GM19193 (cell line): ENCODE measurements around the gene BACH2.

ENCODE experiments used
- POLR2A ChIP-seq: IDR thresholded peaks from 4 replicates; pipeline ENCODE4 v1.6.1; 2011; ENCODE audit not compliant: insufficient read depth, insufficient read length; ENCODE audit errors: extremely low read depth

BACH2 gene

GRCh38 chr6:89927791-89928550 is 368.7 kb downstream of the BACH2 start:
- TF ChIP-seq POLR2A = no peak

GRCh38 chr6:89927264-89927663 is 369.4 kb downstream of the BACH2 start:
- TF ChIP-seq POLR2A = no peak

- TF ChIP-seq POLR2A = no peak
Observed at GRCh38 chr6:89925826-89926225, 370.8 kb downstream of the BACH2 start.

- no peak for TF ChIP-seq POLR2A
Observed at GRCh38 chr6:89924231-89924630, 372.4 kb downstream of the BACH2 start.

GRCh38 chr6:89921691-89922090 is 375.0 kb downstream of the BACH2 start:
- no peak for TF ChIP-seq POLR2A

GRCh38 chr6:89921197-89921596 is 375.4 kb downstream of the BACH2 start:
- TF ChIP-seq POLR2A = no peak

- TF ChIP-seq POLR2A = no peak
Observed at GRCh38 chr6:89917801-89918366, 378.8 kb downstream of the BACH2 start.

- no peak for TF ChIP-seq POLR2A
Observed at GRCh38 chr6:89917216-89917615, 379.4 kb downstream of the BACH2 start.

GRCh38 chr6:89916136-89916920 is 380.3 kb downstream of the BACH2 start:
- TF ChIP-seq POLR2A = no peak

- no peak for TF ChIP-seq POLR2A
Observed at GRCh38 chr6:89910902-89911240, 385.8 kb downstream of the BACH2 start.

- no peak for TF ChIP-seq POLR2A
Observed at GRCh38 chr6:89895276-89895874, 401.3 kb downstream of the BACH2 start.

- TF ChIP-seq POLR2A = no peak
Observed at GRCh38 chr6:89894169-89894568, 402.5 kb downstream of the BACH2 start, which contains the start of gene GJA10. GJA10 (plus strand) TSS chr6:89894469; CDS start chr6:89894469, 0 bp downstream.

GRCh38 chr6:89888871-89889270 is 407.8 kb downstream of the BACH2 start:
- no peak for TF ChIP-seq POLR2A

- no peak for TF ChIP-seq POLR2A
Observed at GRCh38 chr6:89888138-89888514, 408.5 kb downstream of the BACH2 start.

GRCh38 chr6:89887452-89888137 is 409.0 kb downstream of the BACH2 start:
- no peak for TF ChIP-seq POLR2A
